Left ventricle myocardium inferior (tissue), 1 donor: ENCODE measurements around the gene TNK2. TPM values are rescaled to one million over a fixed set of nuclear protein-coding genes. Genes with fewer than 3 reads are reported as not detected.
"Not testable (repeated sequence)": the region's sequence is repeated elsewhere in the genome, so short reads cannot be mapped to it uniquely, and the experiment has no call there.

Experiments used
- DNase-seq: peaks from one replicate; pipeline ENCODE4 v3.0.0-alpha.2; 2020
- H3K27ac ChIP-seq: fragments of 200-600 bp; replicated peaks from 2 replicates; pipeline ENCODE4 v1.8.0; 2021
- H3K27me3 ChIP-seq: fragments of 200-600 bp; 2 replicates; pipeline ENCODE4 v1.8.0; 2021; ENCODE audit warnings: low read depth
- H3K36me3 ChIP-seq: fragments of 200-600 bp; 2 replicates; pipeline ENCODE4 v1.8.0; 2021
- H3K4me1 ChIP-seq: fragments of 200-600 bp; 2 replicates; pipeline ENCODE4 v1.8.0; 2021
- H3K4me3 ChIP-seq: fragments of 200-600 bp; 2 replicates; pipeline ENCODE4 v1.8.0; 2021; ENCODE audit warnings: mild to moderate bottlenecking, moderate library complexity
- H3K9me3 ChIP-seq: fragments of 200-600 bp; replicated peaks from 2 replicates; pipeline ENCODE4 v1.8.0; 2021
- CTCF ChIP-seq: fragments of 200-600 bp; IDR thresholded peaks from 2 replicates; pipeline ENCODE4 v1.8.0; 2021; ENCODE audit warnings: antibody characterized with exemption, mild to moderate bottlenecking, borderline replicate concordance
- intact Hi-C: fragments of 100-400 bp; cut with micrococcal nuclease; formaldehyde crosslinking; loops from one replicate; pipeline ENCODE4 v1.11.0; 2022
- total RNA-seq: library from RNA; stranded (reverse); fragmentation: NEBNext Ultra II Directional; extraction: Animal tissue kit (Norgen Biotek cat#: 25700); gene quantifications from one replicate; pipeline ENCODE4 v1.2.1, GENCODE V29; 2021
- donor health status: DM: no; HTN: yes; CAD: no; lungs with severe emphysema.

TNK2 gene
- total RNA-seq, 1 donor from 2014 or later: 33.2 TPM

GRCh38 chr3:195829897-195830254 lies 78.5 kb downstream of the TNK2 start:
- Histone ChIP-seq H3K36me3 (no peaks in the 10 kb centered on the region), H3K27me3 (peaks cover 47% of the 10 kb centered on the region), H3K27ac (no peak overlapping the region), H3K4me1 (no peaks in the 10 kb centered on the region), H3K9me3 (no peaks in the 10 kb centered on the region), H3K4me3 (no peak overlapping the region)
- DNase-seq: no peak
- no peak for TF ChIP-seq CTCF
- intact Hi-C loops: no loop called here

GRCh38 chr3:195828762-195829161 lies 79.6 kb downstream of the TNK2 start:
- Histone ChIP-seq H3K27ac (no peak overlapping the region), H3K36me3 (no peaks in the 10 kb centered on the region), H3K4me1 (no peaks in the 10 kb centered on the region), H3K4me3 (no peak overlapping the region), H3K9me3 (no peaks in the 10 kb centered on the region), H3K27me3 (peaks cover 47% of the 10 kb centered on the region)
- TF ChIP-seq CTCF: no peak
- intact Hi-C loops: no loop called here
- no peak for DNase-seq

- Histone ChIP-seq H3K27ac (no peak overlapping the region), H3K36me3 (no peaks in the 10 kb centered on the region), H3K4me1 (peaks cover 4% of the 10 kb centered on the region), H3K4me3 (no peak overlapping the region), H3K27me3 (peaks cover 68% of the 10 kb centered on the region), H3K9me3 (no peaks in the 10 kb centered on the region)
- no peak for TF ChIP-seq CTCF
- no peak for DNase-seq
- intact Hi-C loops: no loop called here
Measured at GRCh38 chr3:195825857-195826804, 82.2 kb downstream of the TNK2 start.

- intact Hi-C loops: no loop called here
- Histone ChIP-seq H3K36me3 (no peaks in the 10 kb centered on the region), H3K4me3 (no peak overlapping the region), H3K4me1 (peaks cover 4% of the 10 kb centered on the region), H3K27ac (no peak overlapping the region), H3K9me3 (no peaks in the 10 kb centered on the region), H3K27me3 (peaks cover 73% of the 10 kb centered on the region)
- no peak for TF ChIP-seq CTCF
- no peak for DNase-seq
Measured at GRCh38 chr3:195825191-195825588, 83.2 kb downstream of the TNK2 start.

GRCh38 chr3:195824425-195825190 lies 83.7 kb downstream of the TNK2 start:
- DNase-seq, H3K9me3 ChIP-seq, H3K4me1 ChIP-seq, intact Hi-C loops, H3K27ac ChIP-seq, H3K36me3 ChIP-seq, H3K4me3 ChIP-seq: not testable (repeated sequence)
- H3K27me3 ChIP-seq: peaks cover 75% of the 10 kb centered on the region
